Choroid plexus epithelial cell (primary cell): ENCODE results near the gene REEP5.
A peak's percentile ranks its signal among the peaks of the same experiment; 100 is the strongest.
"Not testable (repeated sequence)": the region's sequence is repeated elsewhere in the genome, so short reads cannot be mapped to it uniquely, and the experiment has no call there.

Experiments
- DNase-seq: peaks from one replicate; pipeline ENCODE4 v3.0.0-alpha.2; 2010; ENCODE audit warnings: low read depth
- H3K4me3 ChIP-seq: 2 replicates; pipeline ENCODE4 v1.5.1; 2011; ENCODE audit warnings: low read depth, mild to moderate bottlenecking, control low read depth, low read length, moderate library complexity
- TF ChIP-seq, protein P1 (sequence below): conservative IDR thresholded peaks from 2 replicates; pipeline ENCODE4 v1.5.1; 2011; ENCODE audit warnings: low read depth, mild to moderate bottlenecking, control low read depth, inconsistent platforms, low read length, moderate library complexity

Gene REEP5

DNA sequence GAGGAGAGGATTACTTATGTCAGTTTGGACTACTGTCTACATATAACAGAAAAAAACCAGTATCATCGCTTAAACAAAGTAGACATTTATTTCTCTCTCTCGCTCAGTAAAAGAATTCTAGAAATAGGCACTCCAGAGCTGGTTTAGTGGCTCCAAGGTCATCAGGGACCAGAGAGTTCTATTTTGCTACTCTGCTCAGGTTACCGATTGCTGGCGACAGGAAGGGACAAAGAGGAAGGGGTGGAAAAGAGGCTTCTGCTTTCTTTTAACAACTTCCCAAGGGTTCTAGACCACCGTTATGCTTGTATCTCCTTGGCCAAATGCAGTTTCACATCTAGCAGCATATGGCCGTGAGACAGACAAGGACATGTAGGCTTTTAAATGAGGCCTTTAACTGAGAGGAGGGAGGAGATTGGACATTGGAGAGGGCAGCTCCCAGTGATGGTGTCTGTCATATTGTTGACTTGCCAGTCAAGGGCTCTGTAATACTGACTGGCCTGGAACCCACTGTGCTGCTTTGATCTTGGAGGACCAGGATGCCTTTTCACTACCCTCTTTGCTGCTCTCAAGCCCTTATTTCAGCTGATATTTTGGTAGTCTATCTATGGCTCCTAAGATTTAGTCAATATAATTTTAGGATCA is 39.0 kb upstream of the REEP5 start:
- H3K4me3 ChIP-seq = no peak overlapping the region
- TF ChIP-seq, protein P1, sequence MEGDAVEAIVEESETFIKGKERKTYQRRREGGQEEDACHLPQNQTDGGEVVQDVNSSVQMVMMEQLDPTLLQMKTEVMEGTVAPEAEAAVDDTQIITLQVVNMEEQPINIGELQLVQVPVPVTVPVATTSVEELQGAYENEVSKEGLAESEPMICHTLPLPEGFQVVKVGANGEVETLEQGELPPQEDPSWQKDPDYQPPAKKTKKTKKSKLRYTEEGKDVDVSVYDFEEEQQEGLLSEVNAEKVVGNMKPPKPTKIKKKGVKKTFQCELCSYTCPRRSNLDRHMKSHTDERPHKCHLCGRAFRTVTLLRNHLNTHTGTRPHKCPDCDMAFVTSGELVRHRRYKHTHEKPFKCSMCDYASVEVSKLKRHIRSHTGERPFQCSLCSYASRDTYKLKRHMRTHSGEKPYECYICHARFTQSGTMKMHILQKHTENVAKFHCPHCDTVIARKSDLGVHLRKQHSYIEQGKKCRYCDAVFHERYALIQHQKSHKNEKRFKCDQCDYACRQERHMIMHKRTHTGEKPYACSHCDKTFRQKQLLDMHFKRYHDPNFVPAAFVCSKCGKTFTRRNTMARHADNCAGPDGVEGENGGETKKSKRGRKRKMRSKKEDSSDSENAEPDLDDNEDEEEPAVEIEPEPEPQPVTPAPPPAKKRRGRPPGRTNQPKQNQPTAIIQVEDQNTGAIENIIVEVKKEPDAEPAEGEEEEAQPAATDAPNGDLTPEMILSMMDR = no peak
- DNase-seq = no peak

DNA sequence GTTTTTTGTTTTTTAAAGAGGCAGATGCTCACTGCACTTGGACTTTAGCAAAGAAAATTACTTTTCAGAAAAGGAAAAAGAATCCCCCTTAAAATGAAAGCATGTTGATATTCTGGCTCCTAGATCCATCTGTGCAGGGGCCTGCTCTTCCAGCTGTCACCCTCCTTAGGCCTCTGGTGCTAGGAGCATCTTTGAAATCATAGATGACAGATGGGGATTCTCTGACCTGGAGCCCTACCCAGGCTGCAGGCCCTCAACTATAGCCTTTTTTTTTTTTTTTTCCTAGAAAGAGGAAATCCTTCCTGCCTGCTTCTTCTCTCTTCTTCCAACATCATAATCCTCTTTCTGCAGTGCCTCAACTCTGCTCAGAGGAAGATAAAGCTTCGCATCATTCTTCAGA is 38.3 kb upstream of the REEP5 start:
- H3K4me3 ChIP-seq = no peak overlapping the region
- DNase-seq = no peak
- TF ChIP-seq, protein P1 = no peak

DNA sequence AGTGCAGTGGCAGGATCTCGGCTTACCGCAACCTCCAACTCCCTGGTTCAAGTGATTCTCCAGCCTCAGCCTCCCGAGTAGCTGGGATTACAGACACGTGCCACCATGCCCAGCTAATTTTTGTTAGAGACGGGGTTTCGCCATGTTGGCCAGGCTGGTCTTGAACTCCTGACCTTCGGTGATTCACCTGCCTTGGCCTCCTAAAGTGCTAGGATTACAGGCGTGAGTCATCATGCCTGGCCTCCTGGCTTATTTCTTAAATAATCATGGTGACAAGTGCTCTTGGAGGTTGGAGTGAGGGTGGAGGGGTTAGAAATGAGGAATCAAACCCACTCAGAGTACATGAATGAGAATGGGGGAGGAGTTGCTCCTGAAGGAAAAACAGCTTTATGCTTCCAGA is 37.8 kb upstream of the REEP5 start:
- peak; percentile 60 for DNase-seq
- H3K4me3 ChIP-seq = not testable (repeated sequence)

DNA sequence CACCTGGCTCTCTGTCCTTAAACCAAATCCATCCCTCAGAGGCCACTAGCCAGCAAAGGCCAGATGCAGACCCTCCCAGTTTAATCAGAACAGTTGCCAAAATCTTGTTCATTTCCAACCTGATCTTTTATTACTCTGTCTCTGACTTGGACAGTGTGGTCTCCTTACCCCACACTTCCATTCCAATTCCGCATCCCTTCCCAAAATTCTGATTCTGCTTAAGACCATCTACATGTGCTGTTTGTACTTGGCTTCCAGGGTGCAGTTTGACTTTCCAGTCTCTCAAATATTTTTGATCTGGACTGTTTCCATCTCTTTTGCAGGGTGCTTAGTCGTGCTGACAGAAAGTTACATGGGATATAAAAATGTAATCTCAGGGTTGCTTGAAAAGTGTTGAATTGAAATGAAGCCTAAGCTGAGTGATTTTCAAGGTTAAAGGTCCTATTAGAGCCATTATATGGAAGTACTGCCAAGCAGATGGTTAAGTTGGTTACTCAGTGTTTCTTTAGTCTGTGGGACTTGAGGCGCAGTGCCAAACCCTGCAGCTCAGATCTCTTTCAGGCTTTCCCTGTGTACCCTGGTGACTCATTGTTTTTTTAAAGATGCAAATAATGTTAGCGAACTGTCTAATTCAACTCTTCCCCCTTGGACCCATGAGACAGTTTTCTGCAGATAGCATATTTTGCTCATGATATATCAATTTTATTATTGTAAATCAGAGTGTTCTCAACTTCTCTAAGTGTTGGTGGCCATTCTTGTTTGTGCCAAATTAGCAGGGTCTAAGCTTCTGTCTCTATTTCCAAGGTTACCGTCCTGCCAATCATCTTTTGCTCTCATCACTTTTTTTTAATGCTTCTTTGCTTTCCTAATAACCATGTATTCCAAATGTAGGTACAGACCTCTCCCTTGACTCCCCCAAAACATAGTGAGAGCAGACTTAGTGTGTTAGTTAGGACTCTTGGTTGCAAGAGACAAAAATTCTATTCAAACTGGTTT is 36.4 kb upstream of the REEP5 start:
- H3K4me3 ChIP-seq = no peak overlapping the region
- peak; percentile 96 for DNase-seq
- TF ChIP-seq, protein P1 = no peak

DNA sequence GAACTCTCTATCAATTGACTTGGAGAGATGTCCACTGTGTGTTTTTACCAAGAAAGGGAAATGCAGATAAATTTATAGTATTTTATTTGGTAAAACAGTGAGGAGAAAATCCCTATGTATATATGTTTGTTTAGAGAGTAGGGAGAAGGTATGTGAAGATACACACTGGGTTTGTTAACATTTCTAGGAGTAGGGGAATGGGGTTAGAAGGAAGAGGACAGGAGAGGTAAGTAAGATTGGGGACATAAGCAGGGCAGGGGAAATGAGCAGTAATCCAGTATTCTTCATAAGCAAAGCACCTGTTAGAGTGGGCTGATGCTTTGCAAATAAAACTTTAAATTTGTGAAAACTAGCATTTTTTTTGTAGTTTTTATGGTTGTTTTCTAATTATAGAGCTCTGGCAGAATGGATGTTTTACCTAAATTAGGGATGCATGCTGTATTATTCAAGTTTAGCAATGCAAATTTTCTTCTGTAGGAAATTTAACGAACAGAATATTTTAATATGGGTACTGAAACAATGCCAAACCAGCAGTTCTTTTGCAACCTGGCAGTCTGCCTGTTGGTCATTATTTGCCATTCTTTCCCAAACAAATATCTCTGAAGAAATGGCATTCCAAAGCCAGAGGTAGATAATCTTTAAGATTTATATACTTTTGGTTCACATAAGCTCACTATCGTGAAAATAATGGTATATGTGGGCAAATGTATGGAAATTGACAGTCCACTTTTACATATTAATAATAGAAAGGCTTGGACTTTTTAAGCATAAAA is 35.2 kb upstream of the REEP5 start:
- no peak for DNase-seq
- H3K4me3 ChIP-seq = no peak overlapping the region
- TF ChIP-seq, protein P1 = no peak

DNA sequence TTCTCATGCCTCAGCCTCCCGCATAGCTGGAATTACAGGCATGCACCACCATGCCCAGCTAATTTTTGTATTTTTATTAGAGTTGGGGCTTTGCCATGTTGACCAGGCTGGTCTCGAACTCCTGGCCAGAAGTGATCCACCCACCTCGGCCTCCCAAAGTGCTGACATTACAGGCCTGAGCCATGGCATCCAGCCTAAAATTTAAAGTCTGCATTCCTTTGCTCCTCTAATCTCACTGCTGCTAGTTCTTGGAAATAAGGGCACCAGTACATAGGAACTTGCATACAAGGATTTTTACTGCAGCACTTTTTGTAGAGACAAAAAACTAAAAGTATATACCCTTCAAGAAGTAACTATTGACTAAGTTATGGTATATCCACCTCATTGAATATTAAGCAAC is 34.6 kb upstream of the REEP5 start:
- no peak for DNase-seq
- no peak overlapping the region for H3K4me3 ChIP-seq
- TF ChIP-seq, protein P1 = no peak

DNA sequence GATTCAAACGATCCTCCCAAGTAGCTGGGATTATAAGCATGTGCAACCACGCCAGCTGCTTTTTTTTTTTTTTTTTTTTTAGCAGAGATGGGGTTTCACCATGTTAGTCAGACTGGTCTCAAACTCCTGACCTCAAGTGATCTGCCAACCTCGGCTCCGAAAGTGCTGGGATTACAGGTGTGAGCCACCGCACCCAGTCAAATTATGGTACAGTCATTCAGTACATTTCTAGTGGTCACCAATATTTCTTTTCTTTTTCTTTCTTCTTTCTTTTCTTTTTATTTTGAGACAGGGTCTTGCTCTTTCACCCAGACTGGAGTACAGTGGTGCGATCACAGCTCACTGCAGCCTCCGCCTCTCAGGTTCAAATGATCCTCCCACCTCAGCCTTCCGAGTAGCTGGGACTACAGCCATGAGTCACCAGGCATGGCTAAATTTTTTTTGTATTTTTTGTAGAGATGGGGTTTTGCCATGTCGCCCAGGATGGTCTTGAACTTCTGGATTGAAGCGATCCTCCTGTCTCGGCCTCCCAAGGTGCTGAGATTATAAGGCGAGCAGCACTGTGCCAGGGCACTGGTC is 29.2 kb upstream of the REEP5 start:
- TF ChIP-seq, protein P1 = no peak
- DNase-seq = no peak
- no peak overlapping the region for H3K4me3 ChIP-seq
